Hepatocyte (in vitro differentiated cells): ENCODE results near the gene ZNF232. TPM values are rescaled to one million over a fixed set of nuclear protein-coding genes. Genes with fewer than 3 reads are reported as not detected.

ENCODE experiments used
- DNase-seq: peaks from one replicate; pipeline ENCODE4 v3.0.0-alpha.2; 2016; ENCODE audit warnings: low spot score
- H2AFZ ChIP-seq: fragments of 200-600 bp; sonication (generic); 2 replicates; pipeline ENCODE4 v1.6.0; 2016; ENCODE audit warnings: antibody characterized with exemption, mild to moderate bottlenecking
- H3K27ac ChIP-seq: fragments of 200-600 bp; sonication (generic); 2 replicates; pipeline ENCODE4 v1.5.1; 2016; ENCODE audit warnings: mild to moderate bottlenecking
- H3K27me3 ChIP-seq: fragments of 200-600 bp; sonication (generic); 2 replicates; pipeline ENCODE4 v1.6.1; 2016
- H3K36me3 ChIP-seq: fragments of 200-600 bp; sonication (generic); replicated peaks from 2 replicates; pipeline ENCODE4 v1.5.1; 2016; ENCODE audit warnings: low read depth; ENCODE audit not compliant: insufficient read depth
- H3K4me1 ChIP-seq: fragments of 200-600 bp; sonication (generic); 2 replicates; pipeline ENCODE4 v1.5.1; 2016; ENCODE audit warnings: mild to moderate bottlenecking, moderate library complexity; ENCODE audit not compliant: insufficient read depth
- H3K4me2 ChIP-seq: fragments of 200-600 bp; sonication (generic); 2 replicates; pipeline ENCODE4 v1.6.0; 2016
- H3K4me3 ChIP-seq: fragments of 200-600 bp; sonication (generic); 2 replicates; pipeline ENCODE4 v1.5.1; 2016; ENCODE audit warnings: mild to moderate bottlenecking
- H3K79me2 ChIP-seq: fragments of 200-600 bp; sonication (generic); 2 replicates; pipeline ENCODE4 v1.6.0; 2017; ENCODE audit warnings: mild to moderate bottlenecking
- H3K9me2 ChIP-seq: fragments of 200-600 bp; sonication (generic); replicated peaks from 2 replicates; pipeline ENCODE4 v1.6.0; 2017; ENCODE audit warnings: mild to moderate bottlenecking; ENCODE audit not compliant: insufficient read depth
- H3K9me3 ChIP-seq: fragments of 200-600 bp; sonication (generic); 2 replicates; pipeline ENCODE4 v1.5.1; 2016; ENCODE audit warnings: low read depth, mild to moderate bottlenecking
- H4K20me1 ChIP-seq: fragments of 200-600 bp; sonication (generic); 2 replicates; pipeline ENCODE4 v1.6.0; 2016; ENCODE audit warnings: mild to moderate bottlenecking; ENCODE audit not compliant: insufficient read depth, poor library complexity, severe bottlenecking
- CTCF ChIP-seq: fragments of 200-600 bp; sonication (generic); IDR thresholded peaks from 2 replicates; pipeline ENCODE4 v1.5.1; 2016; ENCODE audit warnings: antibody characterized with exemption, mild to moderate bottlenecking; ENCODE audit not compliant: poor library complexity
- EZH2 ChIP-seq: fragments of 200-600 bp; sonication (generic); IDR thresholded peaks from 2 replicates; pipeline ENCODE4 v1.6.1; 2016; ENCODE audit warnings: antibody characterized with exemption, mild to moderate bottlenecking, borderline replicate concordance
- EZH2phosphoT487 ChIP-seq: fragments of 200-600 bp; sonication (generic); IDR thresholded peaks from one replicate; pipeline ENCODE4 v1.6.1; 2018; ENCODE audit warnings: antibody characterized with exemption, mild to moderate bottlenecking, low read depth, moderate library complexity; ENCODE audit not compliant: unreplicated experiment, severe bottlenecking
- WGBS: methylation state at CpG from one replicate; pipeline ENCODE4 v1.1.6; 2016; ENCODE audit warnings: low lambda C conversion rate; ENCODE audit errors: missing lambda C conversion rate; 5-methylcytosine and 5-hydroxymethylcytosine counted together
- polyA plus RNA-seq: library from polyadenylated mRNA; unstranded; fragments of >200 nt; fragmentation: Nextera tagmentation; extraction: Ambion mirVana; gene quantifications from 2 replicates; pipeline ENCODE4 v1.2.1, GENCODE V29; 2016
- total RNA-seq: library from RNA; depleted of rRNA; stranded (reverse); fragments of >200 nt; gene quantifications from 2 replicates; pipeline ENCODE4 v1.2.3, GENCODE V29; 2014

ZNF232 gene
- total and polyA plus RNA-seq, 2 experiments from 2014 or later: 10.1 to 12.0 TPM

DNA sequence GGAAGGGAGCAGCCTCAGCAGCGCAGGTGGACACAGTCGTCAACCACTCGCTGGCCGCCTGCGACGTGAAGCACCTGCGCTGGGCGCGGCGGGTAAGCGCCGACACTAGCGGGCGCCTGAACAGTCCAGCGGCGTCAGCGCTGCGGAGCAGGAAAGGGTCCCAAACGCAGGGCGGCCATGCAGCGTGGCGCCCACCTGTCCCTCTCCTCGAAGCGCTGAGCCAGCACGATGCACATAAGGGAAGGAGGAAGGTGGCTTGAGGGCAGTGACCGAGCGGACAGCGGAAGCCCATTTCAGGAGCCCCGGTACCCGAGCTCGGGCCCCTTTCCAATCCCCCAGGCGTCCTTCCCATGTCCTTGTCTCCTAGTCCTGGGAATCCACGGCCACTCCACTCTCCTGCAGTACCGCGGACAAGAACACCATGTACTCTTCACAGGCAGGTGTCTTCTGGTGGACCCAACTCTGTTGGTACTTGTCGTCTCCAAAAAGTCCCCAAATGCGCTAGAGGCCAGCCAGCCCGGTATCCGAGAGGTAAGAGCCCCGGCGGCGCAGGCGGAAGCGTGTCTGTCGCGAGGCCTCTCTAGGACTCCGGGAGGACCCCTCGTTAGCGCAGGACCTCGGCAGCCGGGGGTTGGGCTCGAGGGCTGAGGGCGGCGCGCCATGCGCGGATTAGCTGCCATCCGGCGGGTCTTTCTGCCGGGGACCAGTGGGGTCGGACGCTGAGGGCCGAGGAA, 14.4 kb downstream of the ZNF232 start:
- Histone ChIP-seq H3K27ac (peak overlapping the region; percentile 37), H3K79me2 (no peaks in the 10 kb centered on the region), H3K27me3 (no peaks in the 10 kb centered on the region), H3K9me2 (no peaks in the 10 kb centered on the region), H3K4me1 (no peaks in the 10 kb centered on the region), H3K36me3 (no peaks in the 10 kb centered on the region), H3K9me3 (no peaks in the 10 kb centered on the region), H3K4me3 (peak overlapping the region; percentile 60), H3K4me2 (peak overlapping the region; percentile 79), H2AFZ (peak overlapping the region; percentile 86), H4K20me1 (no peaks in the 10 kb centered on the region)
- no peak for TF ChIP-seq CTCF
- no peak for TF ChIP-seq EZH2phosphoT487
- TF ChIP-seq EZH2: no peak
- 19% methylated on average over 61 of the region's 63 CpGs for WGBS
- DNase-seq: peak; percentile 62

- H3K9me3 ChIP-seq: no peaks in the 10 kb centered on the region
- H3K9me2 ChIP-seq: no peaks in the 10 kb centered on the region
- peak overlapping the region; percentile 86 for H2AFZ ChIP-seq
- no peaks in the 10 kb centered on the region for H3K27me3 ChIP-seq
- H3K36me3 ChIP-seq: no peaks in the 10 kb centered on the region
- H3K4me2 ChIP-seq: peak overlapping the region; percentile 79
- H3K4me1 ChIP-seq: no peaks in the 10 kb centered on the region
- peak overlapping the region; percentile 60 for H3K4me3 ChIP-seq
- H3K79me2 ChIP-seq: no peaks in the 10 kb centered on the region
- TF ChIP-seq EZH2: no peak
- no peak for TF ChIP-seq EZH2phosphoT487
- TF ChIP-seq CTCF: no peak
- WGBS: 66% methylated on average over 7 of the region's 7 CpGs
- no peak for DNase-seq
- H3K27ac ChIP-seq: no peak overlapping the region
- H4K20me1 ChIP-seq: no peaks in the 10 kb centered on the region
Measured at GRCh38 chr17:5096731-5097100, 15.0 kb downstream of the ZNF232 start.

- DNase-seq: no peak
- no peaks in the 10 kb centered on the region for H4K20me1 ChIP-seq
- no peaks in the 10 kb centered on the region for H3K4me1 ChIP-seq
- no peak overlapping the region for H3K27ac ChIP-seq
- no peaks in the 10 kb centered on the region for H3K9me2 ChIP-seq
- 88% methylated on average over 6 of the region's 6 CpGs for WGBS
- H3K27me3 ChIP-seq: no peaks in the 10 kb centered on the region
- no peak overlapping the region for H3K4me2 ChIP-seq
- no peak overlapping the region for H3K4me3 ChIP-seq
- no peaks in the 10 kb centered on the region for H3K79me2 ChIP-seq
- no peak overlapping the region for H2AFZ ChIP-seq
- TF ChIP-seq EZH2phosphoT487: no peak
- TF ChIP-seq CTCF: no peak
- TF ChIP-seq EZH2: no peak
- peaks cover 7% of the 10 kb centered on the region for H3K9me3 ChIP-seq
- no peaks in the 10 kb centered on the region for H3K36me3 ChIP-seq
Measured at GRCh38 chr17:5092218-5093010, 19.3 kb downstream of the ZNF232 start.
